Measurements from ENCODE around the gene MGMT.

DNA sequence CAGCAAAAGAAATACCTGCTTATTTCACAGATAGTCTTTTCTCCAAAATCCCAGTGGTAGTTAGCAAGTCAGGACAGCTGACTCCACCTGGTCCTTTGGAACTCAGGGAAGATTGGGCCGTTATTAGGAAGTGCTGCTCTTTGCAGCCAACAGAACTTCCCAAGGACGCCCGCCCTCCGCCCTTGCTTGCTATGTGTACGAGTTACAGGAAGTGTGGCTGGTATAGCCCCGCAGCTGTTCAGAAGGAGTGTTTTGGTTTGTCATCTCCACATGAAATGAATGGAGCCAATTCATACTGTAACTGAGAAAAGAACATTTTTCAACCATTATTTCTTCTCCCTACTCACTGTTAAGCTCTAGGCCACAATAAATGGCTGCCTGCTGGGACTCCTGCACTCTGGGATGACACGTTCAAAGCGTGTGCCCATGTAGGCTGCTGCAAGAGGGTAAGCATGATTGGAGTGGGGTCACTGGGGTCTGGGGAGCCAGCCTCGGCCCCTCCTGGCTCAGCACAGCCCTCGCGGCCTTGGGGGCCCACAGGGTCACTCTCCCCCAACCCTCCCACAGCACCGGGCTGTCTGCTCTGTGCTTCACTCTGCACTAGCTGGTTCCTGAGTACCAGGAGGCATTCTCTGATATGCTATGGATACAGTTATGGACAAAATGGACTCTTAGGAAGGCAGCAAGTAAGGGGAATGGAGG lies 253.0 kb downstream of the MGMT start:
- TF ChIP-seq, protein P1, sequence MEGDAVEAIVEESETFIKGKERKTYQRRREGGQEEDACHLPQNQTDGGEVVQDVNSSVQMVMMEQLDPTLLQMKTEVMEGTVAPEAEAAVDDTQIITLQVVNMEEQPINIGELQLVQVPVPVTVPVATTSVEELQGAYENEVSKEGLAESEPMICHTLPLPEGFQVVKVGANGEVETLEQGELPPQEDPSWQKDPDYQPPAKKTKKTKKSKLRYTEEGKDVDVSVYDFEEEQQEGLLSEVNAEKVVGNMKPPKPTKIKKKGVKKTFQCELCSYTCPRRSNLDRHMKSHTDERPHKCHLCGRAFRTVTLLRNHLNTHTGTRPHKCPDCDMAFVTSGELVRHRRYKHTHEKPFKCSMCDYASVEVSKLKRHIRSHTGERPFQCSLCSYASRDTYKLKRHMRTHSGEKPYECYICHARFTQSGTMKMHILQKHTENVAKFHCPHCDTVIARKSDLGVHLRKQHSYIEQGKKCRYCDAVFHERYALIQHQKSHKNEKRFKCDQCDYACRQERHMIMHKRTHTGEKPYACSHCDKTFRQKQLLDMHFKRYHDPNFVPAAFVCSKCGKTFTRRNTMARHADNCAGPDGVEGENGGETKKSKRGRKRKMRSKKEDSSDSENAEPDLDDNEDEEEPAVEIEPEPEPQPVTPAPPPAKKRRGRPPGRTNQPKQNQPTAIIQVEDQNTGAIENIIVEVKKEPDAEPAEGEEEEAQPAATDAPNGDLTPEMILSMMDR (IDR thresholded peaks at IDR 0.05 in 2 of 3, conservative IDR thresholded peaks at IDR 0.05 in 1 of 3; ENCODE audit: insufficient read depth in 2 of 3, low read depth in 1 of 3, low read length in 3 of 3) = no peak
- TF ChIP-seq SRSF1 (IDR thresholded peaks at IDR 0.05; ENCODE audit: low read depth, low read length) (no peak), SNAPC5 (CRISPR knock-in tag; IDR thresholded peaks at IDR 0.05) (no peak)

Measured in K562 (cell line).